GM18511 (cell line): Measurements from ENCODE around the gene ANK3.
"Not testable (repeated sequence)": the region's sequence is repeated elsewhere in the genome, so short reads cannot be mapped to it uniquely, and the experiment has no call there.

Experiments used
- ATAC-seq: cut with Tn5 transposase; IDR thresholded peaks from one replicate; pipeline ENCODE4 v1.9.1; 2021; ENCODE audit warnings: mild to moderate bottlenecking, moderate library complexity; ENCODE audit not compliant: unreplicated experiment

The ANK3 gene

DNA sequence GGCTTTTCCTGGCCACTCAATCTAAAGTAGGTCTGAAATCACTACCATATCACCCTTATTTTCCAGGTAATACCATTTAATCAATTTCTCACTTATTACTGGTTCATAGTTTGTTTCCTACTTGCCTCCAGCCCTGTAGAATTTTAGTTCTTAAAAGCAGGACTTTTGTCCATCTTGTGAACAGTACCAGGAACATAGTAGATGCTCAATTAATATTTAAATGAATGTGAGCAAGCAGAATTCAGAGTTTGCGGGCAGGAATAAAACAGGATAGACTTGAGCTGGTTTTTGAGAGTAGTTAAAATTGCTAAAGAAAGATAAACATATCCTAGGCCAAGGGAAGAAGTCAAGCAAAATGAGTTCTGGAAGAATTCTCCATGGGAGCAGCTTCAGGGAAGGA lies 77.9 kb downstream of the ANK3 start:
- no peak for ATAC-seq

DNA sequence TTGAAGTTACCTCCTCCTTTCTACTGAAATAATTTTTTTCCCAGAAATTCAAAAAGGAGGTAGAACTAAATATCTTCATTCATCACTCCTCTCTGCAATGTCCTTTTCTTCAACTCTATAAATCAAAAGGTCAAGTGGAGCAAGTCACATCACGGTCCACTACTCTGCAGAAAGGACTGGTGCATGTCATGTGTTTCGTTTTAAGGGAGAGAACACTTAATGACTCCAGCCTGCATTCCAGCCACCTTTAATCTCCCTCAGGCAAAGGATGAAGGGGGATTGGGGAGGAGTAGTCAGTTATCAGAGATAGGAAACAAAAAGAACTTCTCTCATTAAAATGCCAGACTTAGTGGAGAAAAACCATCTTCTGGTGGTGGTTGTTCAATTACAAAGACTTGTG lies 78.9 kb downstream of the ANK3 start:
- no peak for ATAC-seq

DNA sequence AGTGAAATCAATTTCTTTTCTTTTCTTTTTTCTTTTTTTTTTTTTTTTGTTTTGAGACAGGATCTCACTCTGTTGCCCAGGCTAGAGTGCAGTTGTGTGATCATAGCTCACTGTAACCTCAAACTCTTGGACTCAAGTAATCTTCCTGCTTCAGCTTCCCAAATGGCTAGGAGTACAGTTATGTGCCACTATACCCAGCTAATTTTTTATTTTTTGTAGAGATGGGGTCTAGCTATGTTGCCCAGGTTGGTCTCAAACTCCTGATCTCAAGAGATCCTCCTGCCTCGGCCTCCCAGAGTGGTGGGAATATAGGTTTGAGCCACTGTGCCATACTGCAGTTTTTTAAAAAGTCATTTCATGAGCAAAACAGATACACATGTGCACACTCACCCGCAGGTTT lies 79.8 kb downstream of the ANK3 start:
- ATAC-seq: no peak

DNA sequence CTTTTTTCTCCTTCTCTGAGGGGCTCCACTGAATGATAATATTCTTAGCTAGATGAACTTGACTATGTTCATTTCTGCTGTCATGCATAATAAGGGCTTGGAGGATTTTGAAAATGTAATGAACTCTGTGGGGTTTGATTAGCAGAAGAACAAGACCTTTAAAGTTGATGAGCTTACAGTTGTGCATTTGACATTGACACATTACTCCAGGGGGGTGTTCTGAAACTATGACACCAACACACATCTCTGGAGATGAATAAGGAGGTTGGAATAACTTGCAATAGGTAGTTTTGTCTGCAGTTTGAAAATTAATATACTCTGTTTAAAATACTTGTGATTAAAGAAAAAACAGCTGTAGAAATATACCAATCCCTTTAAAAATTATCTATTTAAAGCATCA lies 80.3 kb downstream of the ANK3 start:
- ATAC-seq: no peak

DNA sequence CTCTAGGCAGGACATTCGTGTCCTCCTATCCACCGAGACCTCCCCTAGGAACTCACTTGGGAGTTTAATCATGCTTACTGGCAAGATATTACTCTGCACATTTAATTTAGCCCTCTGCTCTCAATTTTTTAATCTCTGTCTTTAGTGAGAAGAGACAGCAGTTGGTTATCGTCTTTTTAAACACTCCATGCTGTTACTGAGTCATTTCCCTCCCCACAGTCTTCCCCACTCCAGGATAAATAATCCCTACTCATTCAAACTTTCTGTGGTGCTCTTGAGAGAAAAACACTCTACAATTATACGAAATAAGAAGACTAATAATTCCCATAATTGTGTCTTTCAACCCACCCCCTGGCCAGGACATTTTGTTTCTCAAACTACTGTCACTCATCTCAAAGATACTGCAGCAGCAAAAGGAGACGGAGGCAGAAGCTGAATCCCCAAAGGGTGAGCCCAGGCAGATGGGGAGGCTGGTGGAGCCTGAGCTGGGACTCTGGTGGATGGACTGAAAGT lies 84.2 kb downstream of the ANK3 start:
- ATAC-seq: no peak

DNA sequence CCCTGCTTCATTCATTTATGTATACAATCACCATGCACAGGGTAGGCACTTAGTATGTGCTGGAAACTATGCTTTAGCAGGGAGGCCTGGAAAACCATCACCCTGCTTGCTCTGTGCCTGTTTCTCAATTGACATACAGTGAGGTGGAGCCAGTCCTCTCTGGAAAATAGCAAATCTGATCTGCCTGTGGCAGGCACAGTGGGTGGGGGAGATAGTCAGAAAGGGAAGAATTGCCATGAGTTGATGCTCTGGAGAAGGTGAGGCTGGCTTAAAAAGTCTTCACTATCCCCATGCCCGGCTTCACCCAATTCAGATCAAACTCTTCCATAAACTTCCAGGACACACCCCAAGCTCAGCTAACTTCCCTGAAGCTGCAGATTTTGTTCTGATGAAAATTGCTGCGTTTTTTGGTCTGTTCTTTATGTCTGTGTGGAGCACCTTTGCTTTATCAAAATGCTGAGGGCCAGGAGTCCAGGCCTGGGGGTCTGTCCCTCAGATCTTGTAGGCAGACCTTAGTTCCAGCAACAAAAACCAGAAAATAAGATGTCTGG lies 84.8 kb downstream of the ANK3 start:
- no peak for ATAC-seq

DNA sequence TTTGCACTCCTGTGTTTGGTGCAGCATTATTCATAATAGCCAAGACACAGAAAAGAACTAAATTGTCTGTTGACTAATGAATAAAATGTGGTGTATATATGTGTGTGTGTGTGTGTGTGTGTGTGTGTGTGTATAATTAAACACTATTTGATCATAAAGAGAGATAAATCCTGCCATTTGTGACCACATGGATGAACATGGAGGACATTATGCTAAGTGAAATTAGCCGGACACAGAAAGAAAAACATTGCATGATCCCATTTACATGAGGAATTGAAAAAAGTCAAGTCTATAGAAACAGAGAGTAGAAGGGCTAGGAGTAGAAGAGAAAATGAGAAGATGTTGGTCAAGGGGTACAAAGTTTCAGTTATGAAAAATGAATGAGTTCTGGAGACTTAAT lies 85.9 kb downstream of the ANK3 start:
- no peak for ATAC-seq

DNA sequence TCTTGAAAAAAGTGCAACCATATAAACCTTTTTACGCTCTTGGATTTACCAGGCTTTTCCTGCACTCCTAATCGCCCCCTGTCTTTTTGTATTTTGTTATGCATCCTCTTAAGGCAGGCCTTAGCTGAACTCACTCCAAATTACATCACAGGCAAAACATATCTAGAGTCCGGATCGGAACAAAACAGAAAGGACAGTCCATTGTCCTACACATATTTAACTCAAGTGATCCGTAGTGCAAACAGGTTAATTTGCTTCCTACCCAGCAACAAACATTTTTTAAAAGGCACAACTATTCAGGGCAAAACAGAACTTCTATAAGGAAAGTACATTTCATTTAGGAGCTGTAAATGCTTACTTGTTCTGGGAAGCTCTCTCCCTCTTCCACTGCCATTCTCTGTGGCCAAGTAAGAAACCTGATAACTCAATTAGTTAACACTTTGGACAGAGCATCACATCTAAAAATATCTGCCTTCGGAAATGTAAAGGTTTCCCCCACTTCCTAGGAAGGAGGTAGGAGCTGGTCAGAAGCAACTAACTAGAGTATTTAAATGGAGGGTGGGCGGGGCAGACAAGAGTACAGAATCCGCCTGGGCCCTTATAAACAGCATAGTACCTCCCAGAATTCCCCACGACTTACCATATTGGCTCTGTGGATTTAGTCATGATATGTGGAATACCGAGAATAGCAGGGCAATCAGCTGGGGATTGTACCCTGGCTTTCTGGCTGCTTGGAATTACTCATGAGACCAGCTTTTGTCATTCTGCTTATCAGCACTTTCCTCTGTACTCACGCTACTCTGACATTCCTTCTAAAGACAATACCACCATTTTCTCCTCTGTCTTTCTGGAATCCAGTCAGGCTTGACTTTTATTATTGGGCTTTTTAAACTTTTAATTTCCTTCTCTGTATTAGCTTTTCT lies 89.5 kb downstream of the ANK3 start:
- no peak for ATAC-seq

DNA sequence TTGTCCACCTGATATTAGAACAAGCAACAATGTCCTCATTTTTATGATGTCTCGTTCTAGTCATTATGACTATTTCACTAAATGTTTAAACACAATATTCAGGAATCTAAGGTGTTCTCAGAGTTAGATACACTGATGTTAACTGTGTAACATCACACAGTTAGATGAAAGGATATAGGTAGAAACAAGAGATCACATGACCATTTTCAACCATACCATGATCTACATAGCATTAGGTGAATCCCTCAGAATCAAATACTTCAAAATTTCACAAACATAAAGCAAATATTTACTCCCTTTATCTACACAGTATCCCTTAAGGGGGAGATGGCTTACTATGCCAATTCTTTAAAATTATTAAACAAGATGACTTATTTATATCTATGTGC lies 90.3 kb downstream of the ANK3 start:
- ATAC-seq: no peak

DNA sequence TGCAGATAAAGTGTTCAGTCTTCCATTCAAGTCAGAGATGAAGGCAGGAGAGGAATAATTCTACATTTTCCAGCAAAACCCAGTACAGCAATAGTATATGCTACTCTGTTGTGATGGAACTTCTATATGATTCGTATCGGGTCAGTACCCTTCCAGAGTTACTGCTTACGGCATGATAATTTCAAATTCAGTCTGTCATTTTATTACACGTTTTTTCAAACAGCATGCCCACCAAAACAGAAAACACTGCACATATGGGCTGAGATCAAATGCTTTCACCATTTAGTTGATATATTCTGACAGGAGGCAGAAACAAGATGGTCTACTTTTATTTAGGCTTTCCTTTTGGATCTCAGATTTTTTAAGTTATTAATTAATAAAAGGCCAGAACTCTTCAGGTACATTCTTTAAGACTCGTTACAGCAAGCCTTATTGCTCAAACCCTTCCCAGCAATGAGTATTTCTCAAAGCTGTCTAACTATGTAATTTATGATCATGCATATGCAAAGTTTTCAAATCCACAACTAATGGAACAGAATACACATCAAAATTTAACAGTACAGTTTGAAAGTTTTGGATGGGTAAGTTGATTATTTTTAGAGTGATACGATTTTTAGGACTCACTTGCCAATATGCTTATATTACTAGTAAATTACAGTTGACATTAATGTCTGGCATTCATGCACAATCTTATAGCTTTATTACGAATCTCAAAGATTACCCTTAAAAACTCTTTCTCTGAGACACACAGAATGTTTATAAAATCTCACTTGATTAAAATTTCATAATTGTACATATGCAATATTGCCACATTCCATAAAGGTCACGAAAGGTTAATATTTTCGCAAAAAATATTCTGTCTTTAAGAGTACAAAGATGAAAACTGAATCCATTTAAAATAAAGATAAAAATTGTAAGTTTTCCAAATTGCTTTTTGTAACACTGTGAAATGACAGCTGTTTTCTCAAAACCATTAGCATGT lies 91.0 kb downstream of the ANK3 start:
- ATAC-seq: no peak

DNA sequence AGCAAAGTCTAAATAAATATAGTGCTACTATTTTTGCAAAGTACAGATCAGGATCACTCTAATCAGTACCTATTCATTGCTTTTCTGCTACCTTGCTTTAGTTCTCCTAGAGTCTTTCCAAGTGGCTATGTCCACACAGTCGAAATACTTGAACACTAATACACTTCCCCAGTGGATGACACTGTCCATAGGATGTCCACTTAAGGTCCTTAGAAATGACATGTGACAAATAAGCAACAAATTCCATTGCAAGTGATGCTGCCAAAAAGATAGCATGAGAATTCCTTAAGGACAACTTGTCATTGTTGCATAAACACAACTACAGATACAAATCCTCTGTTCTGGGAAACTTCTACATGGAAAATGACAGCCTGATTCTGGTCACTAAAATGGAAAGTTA lies 93.6 kb downstream of the ANK3 start:
- ATAC-seq: no peak

DNA sequence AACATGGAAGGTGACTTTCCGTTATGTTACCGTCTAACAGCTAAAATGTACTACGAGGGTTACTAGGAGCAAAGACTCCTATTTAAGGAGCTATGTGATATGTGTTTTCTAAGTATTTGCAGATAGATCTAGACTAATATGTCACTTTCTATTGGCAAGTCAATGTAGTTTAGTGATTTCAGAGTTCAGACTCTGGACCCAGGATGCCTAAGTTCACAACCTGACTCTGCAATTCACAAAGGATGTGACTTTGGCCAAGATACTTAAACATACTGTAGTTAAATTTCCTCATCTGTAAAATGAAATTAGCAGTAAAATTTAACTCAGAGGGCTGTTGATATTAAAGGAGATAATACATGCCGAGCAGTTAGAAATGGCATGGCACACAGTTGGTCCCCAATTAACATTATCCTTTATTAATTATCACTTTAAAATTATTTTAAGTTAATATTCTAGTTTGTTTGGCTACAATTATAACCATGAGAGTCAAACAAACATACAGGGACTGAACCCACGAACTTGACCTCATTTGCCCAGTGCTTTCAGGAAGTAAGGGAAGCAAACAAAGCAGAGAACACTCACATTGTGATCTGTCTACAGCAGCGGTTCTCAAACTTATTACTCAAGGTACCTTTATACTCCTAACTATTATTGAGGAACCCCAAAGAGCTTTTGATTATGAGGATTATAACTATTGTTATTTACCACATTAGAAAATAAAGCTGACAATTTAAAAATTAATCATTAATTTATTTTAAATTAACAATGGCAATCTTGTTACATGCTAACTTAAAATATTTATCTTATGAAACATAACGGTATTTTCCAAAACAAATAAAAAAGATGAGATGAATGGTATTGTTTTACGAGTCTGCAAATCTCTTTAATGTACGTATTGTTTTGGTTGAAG lies 94.4 kb downstream of the ANK3 start:
- no peak for ATAC-seq

DNA sequence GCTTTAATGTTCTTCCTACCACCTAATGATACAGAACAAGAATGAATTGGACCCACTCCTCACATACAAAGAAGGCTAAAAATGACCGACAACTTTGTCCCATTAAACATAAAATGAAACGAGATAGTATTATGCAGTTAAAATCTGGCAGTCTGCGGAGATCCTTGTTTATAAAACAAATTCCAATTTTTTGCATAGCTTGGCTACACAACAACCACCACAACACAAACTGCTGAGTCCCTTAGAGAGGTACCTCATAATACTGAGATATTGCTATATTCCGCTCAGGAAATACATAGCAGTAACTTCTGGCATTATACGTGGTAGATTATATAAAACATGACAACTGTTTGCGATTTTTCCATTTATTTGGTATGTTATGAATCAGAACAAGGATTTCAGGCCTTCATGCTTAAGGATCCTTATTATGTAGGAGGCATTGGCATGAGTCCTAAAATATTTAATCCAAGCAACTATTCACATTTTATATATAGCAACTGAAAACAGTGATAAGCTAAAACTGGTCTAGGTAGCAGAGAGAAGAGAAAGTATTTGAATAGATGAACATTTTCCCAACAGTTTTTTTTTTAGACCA lies 96.0 kb downstream of the ANK3 start:
- ATAC-seq: no peak

DNA sequence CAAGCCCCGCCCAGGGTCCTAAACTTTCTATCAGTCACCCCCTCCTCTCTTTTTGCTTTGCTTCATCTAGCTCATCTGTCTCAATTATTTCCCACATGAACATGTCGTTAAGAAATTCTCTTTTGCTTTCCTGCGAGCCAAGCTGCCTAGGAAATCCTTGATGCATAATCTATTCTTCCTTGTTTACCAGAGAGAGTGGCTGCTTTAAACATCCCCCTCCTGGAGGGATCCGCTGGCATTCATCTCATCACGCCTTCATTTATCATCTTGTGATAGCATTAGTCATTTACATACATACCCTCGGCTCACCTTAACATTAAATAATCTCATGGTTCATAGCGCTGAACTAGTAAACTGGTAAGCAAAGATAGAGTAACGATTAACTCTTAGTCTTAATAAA lies 96.7 kb downstream of the ANK3 start:
- ATAC-seq: no peak

DNA sequence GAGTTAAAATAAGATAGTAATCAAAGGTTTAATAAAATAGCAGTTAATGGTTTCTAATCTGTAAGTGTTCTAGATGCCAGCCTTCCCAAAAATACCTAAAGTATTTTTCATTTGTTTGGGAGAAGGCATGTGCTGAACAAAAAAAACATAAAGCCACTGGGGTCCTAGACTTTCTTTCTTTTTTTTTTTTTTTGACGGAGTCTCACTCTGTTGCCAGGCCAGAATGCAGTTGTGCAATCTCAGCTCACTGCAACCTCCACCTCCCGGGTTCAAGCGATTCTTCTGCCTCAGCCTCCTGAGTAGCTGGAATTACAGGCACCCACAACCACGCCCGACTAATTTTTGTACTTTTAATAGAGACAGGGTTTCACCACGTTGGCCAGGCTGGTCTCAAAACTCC lies 97.1 kb downstream of the ANK3 start:
- not testable (repeated sequence) for ATAC-seq

DNA sequence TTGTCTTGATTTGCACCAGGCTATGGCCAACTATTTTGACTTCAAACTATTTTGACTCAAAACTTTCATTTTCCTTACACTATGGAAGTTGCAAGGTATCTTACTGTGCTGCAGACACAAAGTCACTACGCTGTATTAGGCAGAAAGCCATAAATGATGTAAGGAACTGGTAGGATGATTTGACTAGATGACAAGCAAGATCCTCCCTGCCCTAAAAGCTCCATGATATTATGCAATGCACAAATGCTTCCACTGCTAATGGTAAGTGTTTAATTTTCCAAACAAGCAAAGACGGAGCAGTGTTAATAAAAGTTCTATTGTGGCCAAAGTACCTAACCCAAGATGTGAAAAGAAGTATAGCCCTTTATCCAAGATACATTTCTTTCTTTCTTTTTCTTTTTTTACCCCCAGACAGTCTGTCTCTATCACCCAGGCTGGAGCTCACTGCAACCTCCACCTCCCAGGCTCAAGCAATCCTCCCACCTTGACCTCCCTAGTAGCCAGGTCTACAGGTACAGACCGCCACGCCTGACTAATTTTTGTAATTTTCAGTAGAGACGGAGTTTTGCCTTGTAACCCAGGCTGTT lies 98.2 kb downstream of the ANK3 start:
- no peak for ATAC-seq

DNA sequence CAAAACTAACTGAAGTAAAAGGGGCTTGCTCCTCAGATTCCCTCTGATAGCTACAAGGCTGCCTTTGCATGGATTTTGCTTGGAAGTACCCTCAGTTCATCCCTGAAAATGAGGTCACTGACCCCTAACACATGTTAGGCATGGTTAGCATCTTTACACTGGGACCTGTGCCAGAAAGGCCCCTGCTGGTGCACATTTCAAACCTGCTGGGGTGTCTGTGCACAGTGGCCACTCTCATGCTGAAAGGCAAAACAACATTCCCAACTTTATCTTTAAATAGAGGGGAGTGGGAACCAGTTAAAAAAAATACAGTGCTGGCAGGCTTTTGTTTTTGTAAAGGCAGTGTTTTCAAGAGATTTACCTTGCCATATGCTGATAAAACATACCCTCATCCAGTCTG lies 99.1 kb downstream of the ANK3 start:
- no peak for ATAC-seq

DNA sequence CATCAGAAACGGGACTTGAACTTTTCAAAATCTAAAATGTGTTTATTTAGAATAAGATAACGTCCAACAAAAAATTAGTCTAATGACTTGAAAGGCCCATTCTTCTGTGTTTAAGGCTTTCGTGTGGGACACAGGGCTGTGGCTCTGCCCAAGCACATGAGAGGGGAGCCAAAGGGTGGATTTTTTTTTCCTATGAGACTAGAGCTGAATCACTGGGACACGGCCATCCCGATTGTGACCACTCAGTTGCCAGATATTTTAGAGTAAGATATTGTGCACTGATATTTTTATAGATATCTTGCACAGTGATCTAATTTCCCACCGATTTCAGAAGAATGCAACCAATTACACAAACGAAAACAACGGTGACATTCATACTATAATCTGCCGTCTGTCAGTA lies 99.9 kb downstream of the ANK3 start:
- ATAC-seq: no peak

DNA sequence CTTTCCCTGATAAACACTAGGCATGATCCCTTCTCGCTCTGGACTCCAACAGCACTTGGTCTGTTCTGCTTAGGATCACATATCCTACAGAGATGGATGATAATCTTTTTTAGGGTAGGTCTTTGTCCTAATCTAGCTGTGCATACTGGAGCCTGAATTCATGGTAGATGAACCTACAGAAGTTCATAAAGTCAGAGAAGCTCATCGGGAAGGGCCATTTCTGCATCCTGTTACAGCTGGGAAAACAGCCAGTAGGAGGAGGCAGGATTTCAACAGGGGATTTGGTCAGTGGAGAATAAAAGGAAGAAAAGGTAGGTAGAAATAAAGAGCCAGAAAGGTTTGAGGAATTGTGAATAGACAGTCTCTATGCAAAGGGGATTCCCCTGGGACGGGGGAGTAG lies 101.4 kb downstream of the ANK3 start:
- ATAC-seq: no peak

DNA sequence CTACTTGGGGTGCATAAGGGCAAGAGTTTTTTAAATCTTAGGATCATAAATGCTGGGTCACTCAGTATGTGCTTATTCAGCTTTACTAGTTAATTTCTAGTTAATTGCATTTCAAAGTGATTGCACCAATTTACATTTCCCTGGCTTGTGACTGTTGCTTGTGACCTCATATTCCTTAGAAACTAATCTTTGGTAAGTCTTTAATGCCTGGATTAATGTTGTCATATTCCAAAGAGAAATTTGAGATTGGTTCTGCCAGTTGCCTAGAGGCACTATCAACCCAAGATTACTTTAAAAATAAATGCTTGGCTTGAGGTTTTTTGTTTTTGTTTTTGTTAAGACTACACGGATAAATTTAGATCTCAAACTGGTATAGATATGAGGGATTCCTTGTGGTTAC lies 103.1 kb downstream of the ANK3 start:
- ATAC-seq: no peak
